HepG2 (cell line): ENCODE results near the gene ARFGEF3. TPM values are rescaled to one million over a fixed set of nuclear protein-coding genes. Genes with fewer than 3 reads are reported as not detected.
A peak's percentile ranks its signal among the peaks of the same experiment; 100 is the strongest.

Experiments
- BHLHE40 ChIP-seq: IDR thresholded peaks from 2 replicates; pipeline ENCODE4 v1.6.1; 2011; ENCODE audit warnings: low read length, improper control_type of control experiment
- CBX2 ChIP-seq, 2 experiments: fragments of 200-600 bp in 1 of 2; sonication (generic); formaldehyde crosslinking in 1 of 2; IDR thresholded peaks; 2 replicates each; pipeline versions ENCODE4 v1.7.0 to v1.8.1; 2018 to 2022; ENCODE audit warnings: low read depth in 2 of 2, low read length in 1 of 2, mild to moderate bottlenecking in 1 of 2, missing genetic modification reagents in 1 of 2
- FLYWCH1 ChIP-seq: sonication (generic); formaldehyde crosslinking; IDR thresholded peaks from 2 replicates; pipeline ENCODE4 v1.8.1; 2023; ENCODE audit warnings: mild to moderate bottlenecking, missing genetic modification reagents
- MAFG ChIP-seq: sonication (generic); formaldehyde crosslinking; IDR thresholded peaks from 2 replicates; pipeline ENCODE4 v1.5.1; 2020; ENCODE audit warnings: mild to moderate bottlenecking, missing genetic modification reagents
- RAD21 ChIP-seq: fragments of 450-650 bp; formaldehyde crosslinking; IDR thresholded peaks from 2 replicates; pipeline ENCODE4 v1.5.0; 2020; ENCODE audit warnings: mild to moderate bottlenecking
- RORA ChIP-seq: sonication (generic); formaldehyde crosslinking; IDR thresholded peaks from 2 replicates; pipeline ENCODE4 v1.5.0; 2020; ENCODE audit warnings: mild to moderate bottlenecking, missing genetic modification reagents, moderate library complexity
- SCMH1 ChIP-seq: sonication (generic); formaldehyde crosslinking; IDR thresholded peaks from 2 replicates; pipeline ENCODE4 v1.9.0; 2021; ENCODE audit warnings: missing genetic modification reagents, mild to moderate bottlenecking, borderline replicate concordance
- TGIF2 ChIP-seq: IDR thresholded peaks from 2 replicates; pipeline ENCODE4 v1.6.1; 2016; ENCODE audit warnings: control low read depth, missing compliant biosample characterization
- TP53 ChIP-seq: sonication (generic); formaldehyde crosslinking; conservative IDR thresholded peaks from 2 replicates; pipeline ENCODE4 v1.4.0; 2020; ENCODE audit warnings: missing genetic modification reagents
- WIZ ChIP-seq: sonication (generic); formaldehyde crosslinking; IDR thresholded peaks from 2 replicates; pipeline ENCODE4 v1.5.1; 2020; ENCODE audit warnings: mild to moderate bottlenecking, missing genetic modification reagents
- ZFP90 ChIP-seq: sonication (generic); formaldehyde crosslinking; IDR thresholded peaks from 2 replicates; pipeline ENCODE4 v1.8.0; 2022; ENCODE audit warnings: missing genetic modification reagents, mild to moderate bottlenecking, inconsistent platforms, borderline replicate concordance
- ZNF20 ChIP-seq: sonication (generic); formaldehyde crosslinking; IDR thresholded peaks from 2 replicates; pipeline ENCODE4 v1.4.0; 2020; ENCODE audit warnings: mild to moderate bottlenecking, moderate library complexity, missing genetic modification reagents
- ZNF274 ChIP-seq: sonication (generic); formaldehyde crosslinking; IDR thresholded peaks from 2 replicates; pipeline ENCODE4 v1.5.1; 2020; ENCODE audit warnings: mild to moderate bottlenecking, missing genetic modification reagents
- ZNF607 ChIP-seq: sonication (generic); formaldehyde crosslinking; IDR thresholded peaks from 2 replicates; pipeline ENCODE4 v1.5.1; 2020; ENCODE audit warnings: missing genetic modification reagents, mild to moderate bottlenecking, borderline replicate concordance
- ZNF629 ChIP-seq: sonication (generic); formaldehyde crosslinking; conservative IDR thresholded peaks from 2 replicates; pipeline ENCODE4 v1.5.0; 2020; ENCODE audit warnings: missing genetic modification reagents
- ZNF660 ChIP-seq: sonication (generic); formaldehyde crosslinking; IDR thresholded peaks from 2 replicates; pipeline ENCODE4 v1.5.1; 2020; ENCODE audit warnings: mild to moderate bottlenecking, low read depth, missing genetic modification reagents, borderline replicate concordance
- ZNF709 ChIP-seq: sonication (generic); formaldehyde crosslinking; IDR thresholded peaks from 2 replicates; pipeline ENCODE4 v1.5.0; 2020; ENCODE audit warnings: mild to moderate bottlenecking, missing genetic modification reagents
- ZNF761 ChIP-seq: sonication (generic); formaldehyde crosslinking; conservative IDR thresholded peaks from 2 replicates; pipeline ENCODE4 v1.4.0; 2020; ENCODE audit warnings: mild to moderate bottlenecking, missing genetic modification reagents
- ZNF781 ChIP-seq: sonication (generic); formaldehyde crosslinking; IDR thresholded peaks from 2 replicates; pipeline ENCODE4 v1.5.1; 2020; ENCODE audit warnings: borderline replicate concordance, mild to moderate bottlenecking, missing genetic modification reagents; ENCODE audit errors: not compliant biosample characterization
- polyA plus RNA-seq, 8 experiments: library from polyadenylated mRNA; depleted of rRNA in 3 of 8; stranded (reverse) in 7 of 8; unstranded in 1 of 8; fragments of >200 nt; fragmentation: Illumina TruSeq in 4 of 8; extraction: Trizol in 4 of 8; gene quantifications; 2 replicates each; pipeline versions ENCODE4 v1.2.1 to v1.2.3, GENCODE V29; 2011 to 2016; ENCODE audit warnings: low read depth in 4 of 8, missing spikeins in 1 of 8, mixed read lengths in 1 of 8; ENCODE audit not compliant: insufficient read depth in 1 of 8
- total RNA-seq, 5 experiments: library from RNA; depleted of rRNA; stranded (reverse); fragments of >200 nt; fragmentation: Illumina TruSeq; extraction: Trizol; gene quantifications; 2 replicates each; pipeline ENCODE4 v1.2.3, GENCODE V29; 2016; ENCODE audit warnings: low read depth in 1 of 5
- TF ChIP-seq, protein P1 (sequence below): IDR thresholded peaks from 2 replicates; pipeline ENCODE4 v1.4.0; 2020; ENCODE audit warnings: mild to moderate bottlenecking, missing genetic modification reagents
- TF ChIP-seq, protein P2 (sequence below): sonication (generic); formaldehyde crosslinking; IDR thresholded peaks from 2 replicates; pipeline ENCODE4 v1.8.0; 2022; ENCODE audit warnings: mild to moderate bottlenecking, missing genetic modification reagents, borderline replicate concordance
- TF ChIP-seq, protein P3 (sequence below): sonication (generic); formaldehyde crosslinking; IDR thresholded peaks from 2 replicates; pipeline ENCODE4 v1.4.0; 2020; ENCODE audit warnings: missing genetic modification reagents

The ARFGEF3 gene
- total and polyA plus RNA-seq, 2 of the 13 experiments (the other 11 are each of a cell fraction or from before 2014, with no cell fraction given), result 0.60 to 2.6 TPM

DNA sequence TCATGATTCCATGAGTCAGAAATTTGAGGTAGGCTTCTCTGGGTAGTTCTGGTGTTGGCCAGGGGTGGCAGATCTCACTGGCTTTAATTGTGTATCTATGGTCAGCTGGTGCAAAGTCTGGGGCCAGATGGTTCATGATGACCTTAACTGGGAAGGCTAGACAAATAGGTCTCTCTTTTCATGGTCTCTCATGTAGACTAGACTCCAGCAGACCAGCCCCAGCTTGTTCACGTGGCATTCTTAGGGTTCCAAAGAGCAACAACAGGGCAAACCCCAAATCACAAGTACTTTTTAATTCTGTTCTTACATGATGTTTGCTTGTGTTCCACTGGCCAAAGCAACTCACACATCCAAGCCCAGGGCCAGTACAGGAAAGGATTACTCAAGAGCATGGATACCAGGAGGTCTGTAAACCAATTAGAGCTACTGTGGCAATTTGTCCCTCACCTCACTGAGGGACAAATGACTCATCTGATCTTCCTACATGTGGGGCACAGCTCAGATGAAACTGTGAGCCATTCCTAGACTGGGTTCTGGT, 136.1 kb downstream of the ARFGEF3 start (continued):
- TF ChIP-seq ZNF629 (CRISPR knock-in tag) (no peak), ZNF274 (CRISPR knock-in tag) (no peak), RAD21 (no peak; the same call in 1 of the 2 replicates), RORA (CRISPR knock-in tag) (no peak), TP53 (no peak), CBX2 (IDR thresholded peaks at IDR 0.05; ENCODE audit: low read depth, low read length) (no peak), CBX2 (CRISPR knock-in tag; IDR thresholded peaks at IDR 0.05; ENCODE audit: low read depth) (no peak), ZNF781 (CRISPR knock-in tag) (no peak), ZNF761 (no peak), FLYWCH1 (CRISPR knock-in tag) (no peak), ZNF20 (no peak), BHLHE40 (no peak), TGIF2 (no peak), WIZ (0 out of 2 replicates have a peak, but pooled peaks have one; percentile 42), ZNF607 (CRISPR knock-in tag) (no peak), ZFP90 (CRISPR knock-in tag) (no peak), MAFG (no peak), ZNF709 (CRISPR knock-in tag) (no peak), ZNF660 (CRISPR knock-in tag) (no peak), SCMH1 (CRISPR knock-in tag) (no peak)
- TF ChIP-seq, protein P1, sequence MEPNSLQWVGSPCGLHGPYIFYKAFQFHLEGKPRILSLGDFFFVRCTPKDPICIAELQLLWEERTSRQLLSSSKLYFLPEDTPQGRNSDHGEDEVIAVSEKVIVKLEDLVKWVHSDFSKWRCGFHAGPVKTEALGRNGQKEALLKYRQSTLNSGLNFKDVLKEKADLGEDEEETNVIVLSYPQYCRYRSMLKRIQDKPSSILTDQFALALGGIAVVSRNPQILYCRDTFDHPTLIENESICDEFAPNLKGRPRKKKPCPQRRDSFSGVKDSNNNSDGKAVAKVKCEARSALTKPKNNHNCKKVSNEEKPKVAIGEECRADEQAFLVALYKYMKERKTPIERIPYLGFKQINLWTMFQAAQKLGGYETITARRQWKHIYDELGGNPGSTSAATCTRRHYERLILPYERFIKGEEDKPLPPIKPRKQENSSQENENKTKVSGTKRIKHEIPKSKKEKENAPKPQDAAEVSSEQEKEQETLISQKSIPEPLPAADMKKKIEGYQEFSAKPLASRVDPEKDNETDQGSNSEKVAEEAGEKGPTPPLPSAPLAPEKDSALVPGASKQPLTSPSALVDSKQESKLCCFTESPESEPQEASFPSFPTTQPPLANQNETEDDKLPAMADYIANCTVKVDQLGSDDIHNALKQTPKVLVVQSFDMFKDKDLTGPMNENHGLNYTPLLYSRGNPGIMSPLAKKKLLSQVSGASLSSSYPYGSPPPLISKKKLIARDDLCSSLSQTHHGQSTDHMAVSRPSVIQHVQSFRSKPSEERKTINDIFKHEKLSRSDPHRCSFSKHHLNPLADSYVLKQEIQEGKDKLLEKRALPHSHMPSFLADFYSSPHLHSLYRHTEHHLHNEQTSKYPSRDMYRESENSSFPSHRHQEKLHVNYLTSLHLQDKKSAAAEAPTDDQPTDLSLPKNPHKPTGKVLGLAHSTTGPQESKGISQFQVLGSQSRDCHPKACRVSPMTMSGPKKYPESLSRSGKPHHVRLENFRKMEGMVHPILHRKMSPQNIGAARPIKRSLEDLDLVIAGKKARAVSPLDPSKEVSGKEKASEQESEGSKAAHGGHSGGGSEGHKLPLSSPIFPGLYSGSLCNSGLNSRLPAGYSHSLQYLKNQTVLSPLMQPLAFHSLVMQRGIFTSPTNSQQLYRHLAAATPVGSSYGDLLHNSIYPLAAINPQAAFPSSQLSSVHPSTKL (CRISPR knock-in tag), result no peak
- TF ChIP-seq, protein P2, sequence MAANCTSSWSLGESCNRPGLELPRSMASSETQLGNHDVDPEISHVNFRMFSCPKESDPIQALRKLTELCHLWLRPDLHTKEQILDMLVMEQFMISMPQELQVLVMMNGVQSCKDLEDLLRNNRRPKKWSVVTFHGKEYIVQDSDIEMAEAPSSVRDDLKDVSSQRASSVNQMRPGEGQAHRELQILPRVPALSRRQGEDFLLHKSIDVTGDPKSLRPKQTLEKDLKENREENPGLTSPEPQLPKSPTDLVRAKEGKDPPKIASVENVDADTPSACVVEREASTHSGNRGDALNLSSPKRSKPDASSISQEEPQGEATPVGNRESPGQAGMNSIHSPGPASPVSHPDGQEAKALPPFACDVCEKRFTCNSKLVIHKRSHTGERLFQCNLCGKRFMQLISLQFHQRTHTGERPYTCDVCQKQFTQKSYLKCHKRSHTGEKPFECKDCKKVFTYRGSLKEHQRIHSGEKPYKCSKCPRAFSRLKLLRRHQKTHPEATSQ, result no peak
- TF ChIP-seq, protein P3, sequence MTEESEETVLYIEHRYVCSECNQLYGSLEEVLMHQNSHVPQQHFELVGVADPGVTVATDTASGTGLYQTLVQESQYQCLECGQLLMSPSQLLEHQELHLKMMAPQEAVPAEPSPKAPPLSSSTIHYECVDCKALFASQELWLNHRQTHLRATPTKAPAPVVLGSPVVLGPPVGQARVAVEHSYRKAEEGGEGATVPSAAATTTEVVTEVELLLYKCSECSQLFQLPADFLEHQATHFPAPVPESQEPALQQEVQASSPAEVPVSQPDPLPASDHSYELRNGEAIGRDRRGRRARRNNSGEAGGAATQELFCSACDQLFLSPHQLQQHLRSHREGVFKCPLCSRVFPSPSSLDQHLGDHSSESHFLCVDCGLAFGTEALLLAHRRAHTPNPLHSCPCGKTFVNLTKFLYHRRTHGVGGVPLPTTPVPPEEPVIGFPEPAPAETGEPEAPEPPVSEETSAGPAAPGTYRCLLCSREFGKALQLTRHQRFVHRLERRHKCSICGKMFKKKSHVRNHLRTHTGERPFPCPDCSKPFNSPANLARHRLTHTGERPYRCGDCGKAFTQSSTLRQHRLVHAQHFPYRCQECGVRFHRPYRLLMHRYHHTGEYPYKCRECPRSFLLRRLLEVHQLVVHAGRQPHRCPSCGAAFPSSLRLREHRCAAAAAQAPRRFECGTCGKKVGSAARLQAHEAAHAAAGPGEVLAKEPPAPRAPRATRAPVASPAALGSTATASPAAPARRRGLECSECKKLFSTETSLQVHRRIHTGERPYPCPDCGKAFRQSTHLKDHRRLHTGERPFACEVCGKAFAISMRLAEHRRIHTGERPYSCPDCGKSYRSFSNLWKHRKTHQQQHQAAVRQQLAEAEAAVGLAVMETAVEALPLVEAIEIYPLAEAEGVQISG (CRISPR knock-in tag), result no peak
